Measurements from ENCODE around the gene TP53. TPM values are rescaled to one million over a fixed set of nuclear protein-coding genes. Genes with fewer than 3 reads are reported as not detected.

Gene TP53
- total and polyA plus RNA-seq, 9 of the 15 experiments (the other 6 are each of a cell fraction or from before 2014, with no cell fraction given): 2.8 to 14.0 (median 7.1) TPM

GRCh38 chr17:7732981-7733539 is 45.8 kb upstream of the TP53 start:
- Histone ChIP-seq H2AFZ (ENCODE audit: low read depth, low read length) (no peak overlapping the region), H4K20me1 (replicated peaks; ENCODE audit: control insufficient read depth, insufficient read depth, low read length) (no peaks in the 10 kb centered on the region), H3K4me1 (replicated peaks in 1 of 2; ENCODE audit: control insufficient read depth in 2 of 2, insufficient read depth in 2 of 2, low read length in 2 of 2) (no peaks in the 10 kb centered on the region; a peak in 1 of 5 replicates), H3K36me3 (ENCODE audit: control insufficient read depth, insufficient read depth, low read length) (no peaks in the 10 kb centered on the region), H3K4me2 (ENCODE audit: insufficient read depth, low read length) (no peak overlapping the region), H3K27ac (ENCODE audit: extremely low read depth, low read depth, low read length) (no peak overlapping the region), H3K4me3 (no peak overlapping the region), H3K27me3 (ENCODE audit: control insufficient read depth in 2 of 2, insufficient read depth in 2 of 2, low read length in 2 of 2) (peaks cover 8 to 35% of the 10 kb centered on the region in 2 experiments), H3K79me2 (ENCODE audit: control insufficient read depth, insufficient read depth, low read length) (no peaks in the 10 kb centered on the region), H3K9me3 (replicated peaks; ENCODE audit: control insufficient read depth, insufficient read depth, low read depth, low read length) (no peaks in the 10 kb centered on the region), H3K9me1 (ENCODE audit: control insufficient read depth, insufficient read depth, low read length) (no peaks in the 10 kb centered on the region), H3K9ac (ENCODE audit: insufficient read depth in 1 of 2, low read depth in 2 of 2, low read length in 2 of 2) (no peak overlapping the region)
- ChIA-PET CTCF (ENCODE audit: low intra/inter-chr PET ratio) (no interaction called here), POLR2A (no interaction called here)
- intact Hi-C loops (cut with micrococcal nuclease): no loop called here
- DNase-seq (ENCODE audit: extremely low read depth in 1 of 4, low spot score in 3 of 4) (no peak), FAIRE-seq (no peak), ATAC-seq (no peak)
- in situ Hi-C loops (cut with MboI): no loop called here
- TF ChIP-seq CHD4 (IDR thresholded peaks at IDR 0.05; ENCODE audit: insufficient read depth, insufficient replicate concordance, low read depth, low read length, poor library complexity, severe bottlenecking): no peak
- no peak for TF ChIP-seq NFRKB (IDR thresholded peaks at IDR 0.05; ENCODE audit: low read depth)
- no peak for TF ChIP-seq ZNF79 (CRISPR knock-in tag; IDR thresholded peaks at IDR 0.05; ENCODE audit: low read depth)
- no peak for TF ChIP-seq TFE3 (CRISPR knock-in tag; IDR thresholded peaks at IDR 0.05)
- no peak for TF ChIP-seq RNF219 (CRISPR knock-in tag; IDR thresholded peaks at IDR 0.05)
- no peak for TF ChIP-seq ZBTB1 (CRISPR knock-in tag; IDR thresholded peaks at IDR 0.05; ENCODE audit: borderline replicate concordance, low read depth)
- TF ChIP-seq FOS (IDR thresholded peaks at IDR 0.05; ENCODE audit: extremely low read depth, insufficient read length): no peak
- TF ChIP-seq THRAP3 (IDR thresholded peaks at IDR 0.05; ENCODE audit: borderline replicate concordance): no peak
- no peak for TF ChIP-seq CEBPZ (IDR thresholded peaks at IDR 0.05; ENCODE audit: borderline replicate concordance, low read depth, low read length)
- TF ChIP-seq L3MBTL2 (IDR thresholded peaks at IDR 0.05): no peak
- TF ChIP-seq, protein P1, sequence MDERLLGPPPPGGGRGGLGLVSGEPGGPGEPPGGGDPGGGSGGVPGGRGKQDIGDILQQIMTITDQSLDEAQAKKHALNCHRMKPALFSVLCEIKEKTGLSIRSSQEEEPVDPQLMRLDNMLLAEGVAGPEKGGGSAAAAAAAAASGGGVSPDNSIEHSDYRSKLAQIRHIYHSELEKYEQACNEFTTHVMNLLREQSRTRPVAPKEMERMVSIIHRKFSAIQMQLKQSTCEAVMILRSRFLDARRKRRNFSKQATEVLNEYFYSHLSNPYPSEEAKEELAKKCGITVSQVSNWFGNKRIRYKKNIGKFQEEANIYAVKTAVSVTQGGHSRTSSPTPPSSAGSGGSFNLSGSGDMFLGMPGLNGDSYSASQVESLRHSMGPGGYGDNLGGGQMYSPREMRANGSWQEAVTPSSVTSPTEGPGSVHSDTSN (CRISPR knock-in tag; IDR thresholded peaks at IDR 0.05; ENCODE audit: low read depth): no peak
- TF ChIP-seq, protein P1 (tag; conservative IDR thresholded peaks at IDR 0.05; ENCODE audit: low read depth): no peak
- no TSS peak for BruUV-seq (replicated peaks)
- 14% methylated on average over 12 of the region's 14 CpGs for WGBS (ENCODE audit: insufficient coverage, low coverage, missing lambda C conversion rate)
